Stomach (tissue), 9 donors: ENCODE measurements around the gene CGRRF1. TPM values are rescaled to one million over a fixed set of nuclear protein-coding genes. Genes with fewer than 3 reads are reported as not detected.

Source experiments
- DNase-seq, 2 donors: peaks; one replicate each; pipeline versions ENCODE4 v3.0.0 to v3.0.0-alpha.2; 2013 to 2019
- H3K27ac ChIP-seq, 5 donors: fragments of 200-600 bp in 4 of 5; sonication (generic) in 4 of 5; one replicate each; pipeline ENCODE4 v1.5.1; 2013 to 2019; ENCODE audit warnings: mild to moderate bottlenecking in 1 of 5, moderate library complexity in 1 of 5
- H3K27me3 ChIP-seq, 3 donors: fragments of 200-600 bp; sonication (generic); one replicate each; pipeline ENCODE4 v1.5.1; 2017 to 2019; ENCODE audit warnings: mixed run types in 1 of 3
- H3K36me3 ChIP-seq, 4 donors: fragments of 200-600 bp; sonication (generic); 1 replicate in 3 of 4; 2 replicates in 1 of 4; pipeline ENCODE4 v1.5.1; 2016 to 2019
- H3K4me1 ChIP-seq, 4 donors: fragments of 200-600 bp; sonication (generic); one replicate each; pipeline ENCODE4 v1.5.1; 2016 to 2019
- H3K4me3 ChIP-seq, 4 donors: fragments of 200-600 bp; sonication (generic) in 3 of 4; one replicate each; pipeline ENCODE4 v1.5.1; 2016 to 2019; ENCODE audit warnings: mild to moderate bottlenecking in 1 of 4
- H3K9me3 ChIP-seq, 4 donors: fragments of 200-600 bp; sonication (generic); one replicate each; pipeline ENCODE4 v1.5.1; 2016 to 2019
- EP300 ChIP-seq: sonication (generic); formaldehyde crosslinking; IDR thresholded peaks from one replicate; pipeline ENCODE4 v1.6.1; 2017; ENCODE audit warnings: antibody characterized with exemption
- POLR2A ChIP-seq, 4 donors: fragments of 450-650 bp; IDR thresholded peaks; one replicate each; pipeline ENCODE4 v1.6.1; 2016; ENCODE audit warnings: antibody characterized with exemption in 4 of 4, control low read depth in 2 of 4, mild to moderate bottlenecking in 1 of 4, moderate library complexity in 1 of 4
- POLR2AphosphoS5 ChIP-seq, 3 donors: sonication (generic); formaldehyde crosslinking; IDR thresholded peaks; one replicate each; pipeline ENCODE4 v1.6.1; 2016; ENCODE audit warnings: antibody characterized with exemption in 3 of 3
- WGBS, 5 donors: extraction: QIAGEN DNeasy Blood & Tissue Kit in 3 of 5; methylation state at CpG; one replicate each; pipeline versions ENCODE4 v1.1.5 to v1.1.7; 2013 to 2018; 5-methylcytosine and 5-hydroxymethylcytosine counted together
- intact Hi-C: fragments of 100-400 bp; cut with DNase I; formaldehyde crosslinking; loops from one replicate; pipeline ENCODE4 v1.15.1; 2023; ENCODE audit warnings: low total_unique reads
- polyA plus RNA-seq, 3 donors: library from polyadenylated mRNA; stranded (reverse); fragments of 200-250 nt; gene quantifications; one replicate each; pipeline ENCODE4 v1.2.3, GENCODE V29; 2013
- total RNA-seq, 5 donors: library from RNA; depleted of rRNA; stranded (reverse); fragments of >200 nt; gene quantifications; one replicate each; pipeline versions ENCODE4 v1.1.0 to v1.2.3, GENCODE V29; 2014 to 2016
- TF ChIP-seq, protein P1 (sequence below), 7 experiments: fragments of 450-650 bp in 4 of 7; fragments of 200-600 bp in 3 of 7; sonication (generic) in 3 of 7; IDR thresholded peaks; one replicate each; pipeline ENCODE4 v1.5.1; 2016 to 2019; ENCODE audit warnings: antibody characterized with exemption in 7 of 7, control low read depth in 2 of 7, mild to moderate bottlenecking in 1 of 7
- donor health status: healthy with polysubstance abuse.
- donor health status: Bipolar disorder and iron deficiency.
- donor health status: healthy.

The CGRRF1 gene
- total and polyA plus RNA-seq, 8 donors: 8.0 to 30.9 (median 14.1) TPM

DNA sequence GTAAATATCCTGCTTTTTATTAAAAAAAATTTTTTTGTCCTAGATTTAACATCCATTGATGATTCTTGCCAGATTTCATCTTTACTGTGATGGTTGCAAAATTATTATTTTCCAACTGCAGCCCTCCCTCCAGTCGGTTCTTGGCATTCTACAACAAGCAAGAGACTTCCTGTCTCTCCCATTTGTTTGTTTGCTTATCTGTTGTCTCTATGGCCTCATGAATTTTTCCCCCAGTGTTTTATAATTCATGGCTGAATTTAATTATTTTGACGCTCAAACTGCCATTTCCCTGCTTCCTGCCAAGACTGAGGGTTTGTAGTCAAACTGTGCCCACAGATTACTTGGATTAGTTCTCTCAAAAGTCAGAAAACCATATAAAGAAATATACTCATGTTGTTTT, 25.9 kb downstream of the CGRRF1 start:
- Histone ChIP-seq H3K4me1 (peaks cover 0 to 10% (median 1%) of the 10 kb centered on the region in 4 donors), H3K4me3 (no peak overlapping the region), H3K36me3 (peaks cover 0 to 42% (median 35%) of the 10 kb centered on the region in 4 donors), H3K9me3 (no peaks in the 10 kb centered on the region), H3K27ac (no peak overlapping the region), H3K27me3 (no peaks in the 10 kb centered on the region)
- DNase-seq: no peak
- intact Hi-C loops: no loop called here
- TF ChIP-seq POLR2A (IDR thresholded peaks at IDR 0.05) (no peak), POLR2AphosphoS5 (IDR thresholded peaks at IDR 0.05) (no peak), EP300 (no peak)
- TF ChIP-seq, protein P1, sequence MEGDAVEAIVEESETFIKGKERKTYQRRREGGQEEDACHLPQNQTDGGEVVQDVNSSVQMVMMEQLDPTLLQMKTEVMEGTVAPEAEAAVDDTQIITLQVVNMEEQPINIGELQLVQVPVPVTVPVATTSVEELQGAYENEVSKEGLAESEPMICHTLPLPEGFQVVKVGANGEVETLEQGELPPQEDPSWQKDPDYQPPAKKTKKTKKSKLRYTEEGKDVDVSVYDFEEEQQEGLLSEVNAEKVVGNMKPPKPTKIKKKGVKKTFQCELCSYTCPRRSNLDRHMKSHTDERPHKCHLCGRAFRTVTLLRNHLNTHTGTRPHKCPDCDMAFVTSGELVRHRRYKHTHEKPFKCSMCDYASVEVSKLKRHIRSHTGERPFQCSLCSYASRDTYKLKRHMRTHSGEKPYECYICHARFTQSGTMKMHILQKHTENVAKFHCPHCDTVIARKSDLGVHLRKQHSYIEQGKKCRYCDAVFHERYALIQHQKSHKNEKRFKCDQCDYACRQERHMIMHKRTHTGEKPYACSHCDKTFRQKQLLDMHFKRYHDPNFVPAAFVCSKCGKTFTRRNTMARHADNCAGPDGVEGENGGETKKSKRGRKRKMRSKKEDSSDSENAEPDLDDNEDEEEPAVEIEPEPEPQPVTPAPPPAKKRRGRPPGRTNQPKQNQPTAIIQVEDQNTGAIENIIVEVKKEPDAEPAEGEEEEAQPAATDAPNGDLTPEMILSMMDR (IDR thresholded peaks at IDR 0.05): no peak
- WGBS, 5 donors: 54 to 64% (median 55%) methylated on average over 2 of the region's 2 CpGs

DNA sequence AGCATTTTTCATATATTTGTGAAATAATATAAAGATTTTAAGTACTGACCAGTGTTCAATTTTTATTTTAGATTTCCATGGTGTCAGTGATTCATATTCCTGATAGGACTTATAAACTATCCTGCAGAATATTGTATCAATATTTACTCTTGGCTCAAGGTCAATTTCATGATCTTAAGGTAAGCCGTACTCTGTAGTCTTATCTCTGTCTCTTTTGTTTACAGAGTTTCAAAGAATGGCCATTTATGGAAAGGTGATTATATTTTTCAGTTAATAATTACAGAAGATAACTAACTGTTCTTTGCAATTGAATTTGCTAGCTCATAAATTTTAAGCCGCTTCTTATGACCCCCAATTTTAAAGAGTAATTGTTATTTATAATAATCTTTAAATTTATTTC, 27.9 kb downstream of the CGRRF1 start:
- H3K27me3 ChIP-seq: no peaks in the 10 kb centered on the region
- TF ChIP-seq POLR2AphosphoS5 (IDR thresholded peaks at IDR 0.05) (no peak), POLR2A (IDR thresholded peaks at IDR 0.05) (no peak), EP300 (no peak)
- TF ChIP-seq, protein P1 (IDR thresholded peaks at IDR 0.05): no peak
- H3K9me3 ChIP-seq: no peaks in the 10 kb centered on the region
- 24 to 64% (median 40%) methylated on average over 2 of the region's 2 CpGs for WGBS, 5 donors
- H3K4me3 ChIP-seq: no peak overlapping the region
- intact Hi-C loops: no loop called here
- peaks cover 0 to 10% (median 1%) of the 10 kb centered on the region in 4 donors for H3K4me1 ChIP-seq
- H3K36me3 ChIP-seq: peaks cover 0 to 41% (median 25%) of the 10 kb centered on the region in 4 donors
- DNase-seq: no peak
- no peak overlapping the region for H3K27ac ChIP-seq

DNA sequence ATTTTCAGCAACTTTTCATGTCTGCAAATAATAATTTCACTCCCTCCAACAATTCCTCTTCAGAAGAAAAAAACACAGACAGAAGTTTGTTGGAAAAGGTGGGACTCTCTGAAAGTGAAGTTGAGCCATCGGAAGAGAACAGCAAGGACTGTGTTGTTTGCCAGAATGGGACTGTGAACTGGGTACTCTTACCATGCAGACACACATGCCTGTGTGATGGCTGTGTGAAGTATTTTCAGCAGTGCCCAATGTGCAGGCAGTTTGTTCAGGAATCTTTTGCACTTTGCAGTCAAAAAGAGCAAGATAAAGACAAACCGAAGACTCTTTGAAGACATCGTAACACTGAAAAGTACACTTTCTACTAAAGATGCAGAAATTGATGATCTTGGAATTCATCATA, 28.3 kb downstream of the CGRRF1 start:
- H3K4me1 ChIP-seq: peaks cover 0 to 10% (median 1%) of the 10 kb centered on the region in 4 donors
- H3K4me3 ChIP-seq: no peak overlapping the region
- H3K27ac ChIP-seq: no peak overlapping the region
- no peak for DNase-seq
- H3K27me3 ChIP-seq: no peaks in the 10 kb centered on the region
- TF ChIP-seq POLR2A (IDR thresholded peaks at IDR 0.05) (no peak), POLR2AphosphoS5 (IDR thresholded peaks at IDR 0.05) (no peak)
- TF ChIP-seq, protein P1 (IDR thresholded peaks at IDR 0.05): no peak
- intact Hi-C loops: no loop called here
- peaks cover 0 to 41% (median 25%) of the 10 kb centered on the region in 4 donors for H3K36me3 ChIP-seq
- 70 to 84% (median 81%) methylated on average over 3 of the region's 3 CpGs for WGBS, 5 donors
- no peaks in the 10 kb centered on the region for H3K9me3 ChIP-seq

DNA sequence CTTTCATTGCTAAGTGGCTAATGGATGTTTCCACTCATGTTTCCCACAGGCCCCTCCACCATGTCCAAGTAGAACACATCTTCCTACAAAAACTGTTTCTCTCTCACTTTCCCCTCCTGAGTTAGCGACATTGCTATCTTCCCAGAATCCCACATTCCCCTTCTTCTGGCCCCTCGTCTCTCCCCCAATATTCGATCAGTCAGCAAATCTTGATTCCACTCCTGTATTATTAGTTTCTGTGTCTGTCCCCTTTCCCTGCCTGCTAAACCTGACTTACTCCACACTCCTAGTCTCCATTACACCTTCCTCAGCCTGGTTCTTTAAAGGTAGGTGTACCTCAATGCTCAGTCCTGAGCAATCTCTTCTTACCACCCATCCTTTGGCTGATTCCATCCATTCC, 37.9 kb downstream of the CGRRF1 start:
- no peak for DNase-seq
- Histone ChIP-seq H3K27me3 (no peaks in the 10 kb centered on the region), H3K36me3 (no peaks in the 10 kb centered on the region), H3K4me1 (no peaks in the 10 kb centered on the region), H3K9me3 (no peaks in the 10 kb centered on the region), H3K27ac (no peak overlapping the region), H3K4me3 (no peak overlapping the region)
- WGBS, 5 donors: 91 to 99% (median 96%) methylated on average over 3 of the region's 3 CpGs
- intact Hi-C loops: no loop called here
- no peak for TF ChIP-seq POLR2A (IDR thresholded peaks at IDR 0.05)
- no peak for TF ChIP-seq EP300
- TF ChIP-seq, protein P1 (IDR thresholded peaks at IDR 0.05): no peak
- TF ChIP-seq POLR2AphosphoS5 (IDR thresholded peaks at IDR 0.05): no peak
